Endothelial cell of umbilical vein (primary cell): ENCODE measurements around the gene ABCC1. TPM values are rescaled to one million over a fixed set of nuclear protein-coding genes. Genes with fewer than 3 reads are reported as not detected.

Experiments
- BruUV-seq: library from RNA; stranded (reverse); fragments of 400-500 nt; replicated peaks from 2 replicates; lab custom pipeline; 2021; lab: Mats Ljungman, UMichigan
- CTCF ChIA-PET: fragments of 300-600, 350-600 bp; sonication (Branson Sonifier 250); formaldehyde crosslinking; loops from one replicate; lab custom pipeline; 2021; ENCODE audit warnings: antibody characterized with exemption, inconsistent platforms; lab: Charles Lee
- POLR2A ChIA-PET: fragments of 300-600, 350-600 bp; sonication (Branson Sonifier 250); formaldehyde crosslinking; loops from one replicate; lab custom pipeline; 2021; ENCODE audit warnings: antibody characterized with exemption, inconsistent platforms; lab: Charles Lee
- DNase-seq: peaks from one replicate; pipeline ENCODE4 v3.0.0-alpha.2; 2011; ENCODE audit warnings: low read depth, low spot score
- FAIRE-seq: peaks from 2 replicates; lab custom pipeline; 2011; peaks lifted over from hg19 to GRCh38; lab: Jason Lieb, UNC
- H2AFZ ChIP-seq: 2 replicates; pipeline ENCODE4 v1.6.0; 2012; ENCODE audit warnings: low read depth, low read length, control low read depth, inconsistent platforms
- H3K27ac ChIP-seq: 2 replicates; pipeline ENCODE4 v1.5.1; 2011; ENCODE audit warnings: low read depth, mild to moderate bottlenecking, control low read depth, low read length, moderate library complexity; ENCODE audit not compliant: insufficient read depth
- H3K27me3 ChIP-seq, 2 experiments: 2 replicates each; pipeline versions ENCODE4 v1.6.0 to v1.6.1; 2011; ENCODE audit warnings: low read length in 2 of 2, mixed read lengths in 1 of 2; ENCODE audit not compliant: control insufficient read depth in 2 of 2, insufficient read depth in 2 of 2
- H3K36me3 ChIP-seq, 2 experiments: 2 replicates in 1 of 2; 3 replicates in 1 of 2; pipeline ENCODE4 v1.5.1; 2011; ENCODE audit warnings: low read length in 2 of 2, mild to moderate bottlenecking in 1 of 2, moderate library complexity in 1 of 2; ENCODE audit not compliant: control insufficient read depth in 2 of 2, insufficient read depth in 2 of 2; ENCODE audit errors: extremely low read depth in 1 of 2
- H3K4me1 ChIP-seq: 3 replicates; pipeline ENCODE4 v1.5.1; 2011; ENCODE audit warnings: mild to moderate bottlenecking, low read length; ENCODE audit not compliant: control insufficient read depth, insufficient read depth; ENCODE audit errors: extremely low read depth
- H3K4me2 ChIP-seq: 2 replicates; pipeline ENCODE4 v1.6.1; 2011; ENCODE audit warnings: low read length, control low read depth, mixed read lengths; ENCODE audit not compliant: insufficient read depth
- H3K4me3 ChIP-seq, 3 experiments: fragments of 200-600 bp in 1 of 3; sonication (generic), shearing (Covaris generic) in 1 of 3; replicated peaks in 1 of 3; 2 replicates each; pipeline ENCODE4 v1.5.1; 2011 to 2016; ENCODE audit warnings: control low read depth in 3 of 3, low read length in 3 of 3, mild to moderate bottlenecking in 2 of 3, inconsistent platforms in 1 of 3, low read depth in 1 of 3, moderate library complexity in 1 of 3; ENCODE audit not compliant: insufficient read depth in 1 of 3
- H3K79me2 ChIP-seq: 2 replicates; pipeline ENCODE4 v1.6.0; 2012; ENCODE audit warnings: low read length, inconsistent platforms; ENCODE audit not compliant: control insufficient read depth, insufficient read depth
- H3K9ac ChIP-seq: replicated peaks from 2 replicates; pipeline ENCODE3; 2011; ENCODE audit warnings: low read length, control low read depth; ENCODE audit not compliant: insufficient read depth; ENCODE audit errors: extremely low read depth
- H3K9me1 ChIP-seq: replicated peaks from 3 replicates; pipeline ENCODE4 v1.6.0; 2011; ENCODE audit warnings: mild to moderate bottlenecking, low read length; ENCODE audit not compliant: control insufficient read depth, insufficient read depth; ENCODE audit errors: extremely low read depth
- H3K9me3 ChIP-seq: replicated peaks from 2 replicates; pipeline ENCODE4 v1.5.1; 2012; ENCODE audit warnings: low read length, inconsistent platforms; ENCODE audit not compliant: control insufficient read depth, insufficient read depth
- H4K20me1 ChIP-seq: replicated peaks from 2 replicates; pipeline ENCODE3; 2011; ENCODE audit warnings: mild to moderate bottlenecking, low read length; ENCODE audit not compliant: control insufficient read depth, insufficient read depth; ENCODE audit errors: extremely low read depth
- EZH2 ChIP-seq: IDR thresholded peaks from 2 replicates; pipeline ENCODE4 v1.6.1; 2012; ENCODE audit warnings: borderline replicate concordance, low read depth, mild to moderate bottlenecking, moderate library complexity, low read length, inconsistent platforms; ENCODE audit not compliant: severe bottlenecking
- FOS ChIP-seq: IDR thresholded peaks from 2 replicates; pipeline ENCODE4 v1.6.1; 2011; ENCODE audit warnings: mild to moderate bottlenecking, low read length, moderate library complexity, borderline replicate concordance; ENCODE audit not compliant: insufficient read depth
- GATA2 ChIP-seq: IDR thresholded peaks from 2 replicates; pipeline ENCODE4 v1.7.0; 2011; ENCODE audit warnings: low read depth, mild to moderate bottlenecking, moderate library complexity, mixed read lengths, low read length; ENCODE audit not compliant: insufficient read length, insufficient read depth
- JUN ChIP-seq: IDR thresholded peaks from 2 replicates; pipeline ENCODE4 v1.6.1; 2011; ENCODE audit warnings: borderline replicate concordance, low read depth; ENCODE audit not compliant: insufficient read length, insufficient read depth
- MYC ChIP-seq: IDR thresholded peaks from one replicate; pipeline ENCODE4 v1.6.1; 2011; ENCODE audit warnings: mild to moderate bottlenecking, low read depth, low read length
- POLR2A ChIP-seq: IDR thresholded peaks from 2 replicates; pipeline ENCODE4 v1.6.1; 2012; ENCODE audit warnings: low read depth, mild to moderate bottlenecking, control low read depth, low read length
- POLR2AphosphoS5 ChIP-seq: IDR thresholded peaks from 2 replicates; pipeline ENCODE4 v1.6.1; 2012; ENCODE audit warnings: low read depth, mild to moderate bottlenecking, control low read depth, low read length, moderate library complexity; ENCODE audit not compliant: insufficient read depth
- dilution Hi-C: fragments of 300-500 bp; cut with MboI; formaldehyde crosslinking; loops from one replicate; pipeline ENCODE4 v1.15.0; 2019; ENCODE audit warnings: low sequenced_read_pairs; ENCODE audit not compliant: extremely low pct_ligation_motif_present
- intact Hi-C: fragments of 100-400 bp; cut with micrococcal nuclease; formaldehyde crosslinking; loops from one replicate; pipeline ENCODE4 v1.10.0; 2022
- polyA plus RNA-seq, 4 experiments: library from polyadenylated mRNA; depleted of rRNA in 3 of 4; stranded (reverse) in 3 of 4; unstranded in 1 of 4; fragments of >200 nt; gene quantifications; 2 replicates each; pipeline versions ENCODE4 v1.2.1 to v1.2.3, GENCODE V29; 2011 to 2012; ENCODE audit warnings: missing spikeins in 1 of 4
- total RNA-seq: library from RNA; stranded (reverse); gene quantifications from 2 replicates; pipeline ENCODE4 v1.2.3, GENCODE V29; 2021
- TF ChIP-seq, protein P1 (sequence below), 2 donors: IDR thresholded peaks; 1 replicate in 1 of 2; 2 replicates in 1 of 2; pipeline ENCODE4 v1.5.1; 2011; ENCODE audit warnings: low read length in 2 of 2, mild to moderate bottlenecking in 2 of 2, moderate library complexity in 2 of 2, control low read depth in 1 of 2, inconsistent platforms in 1 of 2, low read depth in 1 of 2; ENCODE audit not compliant: insufficient read depth in 1 of 2; ENCODE audit errors: extremely low read depth in 1 of 2
- TF ChIP-seq, protein P2 (sequence below): IDR thresholded peaks from 2 replicates; pipeline ENCODE4 v1.6.1; 2011; ENCODE audit not compliant: insufficient read depth, insufficient read length

The ABCC1 gene
- total and polyA plus RNA-seq, 2 donors (not counting 3 experiments of a cell fraction or from before 2014, with no cell fraction given) = 46.1 to 89.2 TPM

GRCh38 chr16:16140537-16140936, 191.1 kb downstream of the ABCC1 start:
- Histone ChIP-seq H3K36me3 (peaks cover 18 to 42% of the 10 kb centered on the region in 2 experiments), H3K9me3 (no peaks in the 10 kb centered on the region), H3K9me1 (no peaks in the 10 kb centered on the region), H3K27ac (no peak overlapping the region), H3K4me1 (no peaks in the 10 kb centered on the region), H4K20me1 (no peaks in the 10 kb centered on the region), H2AFZ (no peak overlapping the region), H3K9ac (no peak overlapping the region), H3K79me2 (no peaks in the 10 kb centered on the region), H3K27me3 (no peaks in the 10 kb centered on the region), H3K4me3 (no peak overlapping the region), H3K4me2 (no peak overlapping the region)
- dilution Hi-C loops = no loop called here
- FAIRE-seq = no peak
- no peak for TF ChIP-seq MYC
- TF ChIP-seq, protein P1, sequence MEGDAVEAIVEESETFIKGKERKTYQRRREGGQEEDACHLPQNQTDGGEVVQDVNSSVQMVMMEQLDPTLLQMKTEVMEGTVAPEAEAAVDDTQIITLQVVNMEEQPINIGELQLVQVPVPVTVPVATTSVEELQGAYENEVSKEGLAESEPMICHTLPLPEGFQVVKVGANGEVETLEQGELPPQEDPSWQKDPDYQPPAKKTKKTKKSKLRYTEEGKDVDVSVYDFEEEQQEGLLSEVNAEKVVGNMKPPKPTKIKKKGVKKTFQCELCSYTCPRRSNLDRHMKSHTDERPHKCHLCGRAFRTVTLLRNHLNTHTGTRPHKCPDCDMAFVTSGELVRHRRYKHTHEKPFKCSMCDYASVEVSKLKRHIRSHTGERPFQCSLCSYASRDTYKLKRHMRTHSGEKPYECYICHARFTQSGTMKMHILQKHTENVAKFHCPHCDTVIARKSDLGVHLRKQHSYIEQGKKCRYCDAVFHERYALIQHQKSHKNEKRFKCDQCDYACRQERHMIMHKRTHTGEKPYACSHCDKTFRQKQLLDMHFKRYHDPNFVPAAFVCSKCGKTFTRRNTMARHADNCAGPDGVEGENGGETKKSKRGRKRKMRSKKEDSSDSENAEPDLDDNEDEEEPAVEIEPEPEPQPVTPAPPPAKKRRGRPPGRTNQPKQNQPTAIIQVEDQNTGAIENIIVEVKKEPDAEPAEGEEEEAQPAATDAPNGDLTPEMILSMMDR (IDR thresholded peaks at IDR 0.05; ENCODE audit: extremely low read depth in 1 of 2, insufficient read depth in 1 of 2, low read depth in 1 of 2, low read length in 2 of 2) = no peak
- TF ChIP-seq GATA2 = no peak
- no peak for TF ChIP-seq POLR2A
- no peak for TF ChIP-seq EZH2
- no peak for TF ChIP-seq JUN
- TF ChIP-seq, protein P2, sequence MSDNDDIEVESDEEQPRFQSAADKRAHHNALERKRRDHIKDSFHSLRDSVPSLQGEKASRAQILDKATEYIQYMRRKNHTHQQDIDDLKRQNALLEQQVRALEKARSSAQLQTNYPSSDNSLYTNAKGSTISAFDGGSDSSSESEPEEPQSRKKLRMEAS = no peak
- TF ChIP-seq FOS = no peak
- no peak for TF ChIP-seq POLR2AphosphoS5
- ChIA-PET POLR2A (no interaction called here), CTCF (no interaction called here)
- intact Hi-C loops = no loop called here
- DNase-seq = no peak
- no TSS peak for BruUV-seq
